HEK293 (cell line): ENCODE data around the gene CRB2.

Experiments
- BCL6B ChIP-seq: fragments of 450-650 bp; formaldehyde crosslinking; IDR thresholded peaks from 2 replicates; pipeline ENCODE4 v1.5.1; 2017; ENCODE audit warnings: missing biosample characterization, missing genetic modification characterization
- CTCF ChIP-seq: fragments of 450-650 bp; formaldehyde crosslinking; IDR thresholded peaks from 2 replicates; pipeline ENCODE4 v1.5.1; 2016; ENCODE audit warnings: missing biosample characterization, missing genetic modification characterization
- MYNN ChIP-seq: fragments of 450-650 bp; formaldehyde crosslinking; IDR thresholded peaks from 2 replicates; pipeline ENCODE4 v1.5.1; 2016; ENCODE audit warnings: missing biosample characterization, missing genetic modification characterization, borderline replicate concordance
- PRDM4 ChIP-seq: fragments of 450-650 bp; formaldehyde crosslinking; IDR thresholded peaks from 2 replicates; pipeline ENCODE4 v1.5.1; 2017; ENCODE audit warnings: missing biosample characterization, missing genetic modification characterization
- TCF7L2 ChIP-seq: IDR thresholded peaks from 2 replicates; pipeline ENCODE4 v1.6.1; 2011; ENCODE audit warnings: low read depth, mild to moderate bottlenecking, inconsistent platforms, low read length, moderate library complexity, borderline replicate concordance
- ZBTB7A ChIP-seq: fragments of 450-650 bp; formaldehyde crosslinking; IDR thresholded peaks from 2 replicates; pipeline ENCODE4 v1.5.1; 2016; ENCODE audit warnings: low read depth, missing biosample characterization, missing genetic modification characterization
- ZNF133 ChIP-seq: fragments of 450-650 bp; formaldehyde crosslinking; IDR thresholded peaks from 2 replicates; pipeline ENCODE4 v1.5.1; 2016; ENCODE audit warnings: missing biosample characterization, missing genetic modification characterization
- ZNF140 ChIP-seq: fragments of 450-650 bp; formaldehyde crosslinking; IDR thresholded peaks from 2 replicates; pipeline ENCODE4 v1.5.1; 2016; ENCODE audit warnings: missing biosample characterization, missing genetic modification characterization
- ZNF2 ChIP-seq: fragments of 450-650 bp; formaldehyde crosslinking; IDR thresholded peaks from 2 replicates; pipeline ENCODE4 v1.5.1; 2016; ENCODE audit warnings: missing biosample characterization, missing genetic modification characterization
- ZNF426 ChIP-seq: fragments of 450-650 bp; formaldehyde crosslinking; IDR thresholded peaks from 2 replicates; pipeline ENCODE4 v1.5.1; 2017; ENCODE audit warnings: missing biosample characterization, missing genetic modification characterization, mild to moderate bottlenecking, inconsistent platforms, moderate library complexity
- ZNF529 ChIP-seq: fragments of 450-650 bp; formaldehyde crosslinking; IDR thresholded peaks from 2 replicates; pipeline ENCODE4 v1.5.1; 2017; ENCODE audit warnings: missing genetic modification characterization, missing biosample characterization; ENCODE audit not compliant: insufficient replicate concordance

DNA sequence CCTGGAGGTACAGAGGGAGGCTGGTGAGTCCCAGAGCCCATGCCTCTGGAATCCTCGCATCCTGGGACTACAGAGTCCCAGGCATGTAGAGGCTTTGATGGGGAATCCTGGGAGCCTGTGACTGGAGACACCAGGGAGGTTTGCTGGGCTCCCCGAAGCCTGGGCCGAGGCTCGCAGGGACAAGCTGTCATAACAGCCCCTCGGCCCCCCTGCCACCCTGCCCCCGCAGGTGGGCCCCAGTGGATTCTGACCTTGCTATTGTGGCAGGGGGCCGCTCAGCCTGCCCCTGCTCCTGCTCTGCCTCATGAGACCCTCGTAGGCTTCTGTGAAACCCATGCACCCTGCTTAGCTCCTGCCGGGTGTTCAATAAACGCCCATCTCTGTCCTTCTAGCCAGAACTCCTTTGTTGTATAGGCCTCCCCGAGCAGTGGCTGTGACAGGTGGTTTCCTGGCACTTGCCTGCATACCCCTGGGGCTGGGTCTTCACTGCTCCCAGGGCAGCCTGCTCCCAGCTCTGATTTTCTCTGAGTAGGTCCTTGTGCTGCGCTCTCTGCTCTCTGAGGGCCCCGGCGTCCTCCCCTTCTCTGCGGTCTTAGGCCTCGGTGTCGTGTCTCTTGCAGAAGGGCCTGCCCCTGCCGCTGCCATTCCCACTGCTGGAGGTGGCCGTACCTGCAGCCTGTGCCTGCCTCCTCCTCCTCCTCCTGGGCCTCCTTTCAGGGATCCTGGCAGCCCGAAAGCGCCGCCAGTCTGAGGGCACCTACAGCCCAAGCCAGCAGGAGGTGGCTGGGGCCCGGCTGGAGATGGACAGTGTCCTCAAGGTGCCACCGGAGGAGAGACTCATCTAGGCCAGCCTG lies 20.4 kb downstream of the CRB2 start:
- TF ChIP-seq BCL6B (tag by site-specific recombination) (no peak), TCF7L2 (no peak), PRDM4 (tag by site-specific recombination) (no peak), CTCF (no peak), ZNF140 (no peak), ZNF529 (tag by site-specific recombination) (no peak), ZNF426 (no peak), MYNN (tag by site-specific recombination) (no peak), ZNF133 (no peak), ZBTB7A (tag by site-specific recombination) (no peak), ZNF2 (tag by site-specific recombination) (no peak)
